HK-2 (cell line): Measurements from ENCODE around the gene PLA1A.
"Not testable (repeated sequence)": the region's sequence is repeated elsewhere in the genome, so short reads cannot be mapped to it uniquely, and the experiment has no call there.

ENCODE experiments used
- DNase-seq: peaks from one replicate; pipeline ENCODE4 v3.0.0-alpha.2; 2018; ENCODE audit not compliant: unreplicated experiment

The PLA1A gene

DNA sequence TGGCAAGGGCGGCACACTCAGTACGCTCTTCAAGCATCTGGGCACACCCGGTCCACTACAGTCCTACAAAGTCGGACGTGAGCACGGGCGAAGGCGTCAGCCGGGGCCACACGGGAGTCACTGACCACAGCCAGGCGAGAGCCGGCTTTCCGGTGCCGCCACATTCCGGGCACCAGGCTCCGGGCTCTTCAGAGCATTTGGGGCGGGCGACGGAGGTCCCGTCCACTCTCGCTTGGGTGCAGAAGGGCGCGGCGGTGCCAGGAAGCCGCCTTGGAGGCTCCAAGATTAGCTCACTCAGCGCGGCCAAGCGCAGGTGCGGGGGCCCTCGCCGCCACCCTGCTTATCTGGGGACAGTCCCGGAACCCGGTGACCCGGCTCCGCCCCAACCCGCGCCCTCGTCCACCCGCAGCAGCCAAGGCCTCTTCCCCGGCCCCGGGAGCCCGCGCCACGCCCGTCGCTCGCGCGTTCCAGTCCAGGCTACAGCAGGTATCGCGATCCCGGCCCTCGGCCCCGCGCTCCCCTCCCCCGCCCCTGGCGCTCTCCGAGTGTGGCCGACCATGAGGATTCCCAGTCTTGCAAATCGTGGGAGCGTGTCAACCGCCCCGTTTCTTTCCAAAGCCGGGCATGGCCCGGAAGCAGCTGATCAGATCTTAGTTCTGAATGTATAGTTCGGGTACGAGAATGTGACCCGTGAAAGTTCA is 18.2 kb upstream of the PLA1A start, which contains the start of gene ADPRH:
TSS of gene ADPRH (plus strand) at position 127 of the 701 bp plus-strand sequence. CDS start 2,678 bp downstream, outside the sequence.
- peak; percentile 90 for DNase-seq

GRCh38 chr3:119580067-119580760 is 17.5 kb upstream of the PLA1A start:
- DNase-seq, result no peak

- peak; percentile 60 for DNase-seq
Observed at GRCh38 chr3:119582178-119582577, 15.5 kb upstream of the PLA1A start.

DNA sequence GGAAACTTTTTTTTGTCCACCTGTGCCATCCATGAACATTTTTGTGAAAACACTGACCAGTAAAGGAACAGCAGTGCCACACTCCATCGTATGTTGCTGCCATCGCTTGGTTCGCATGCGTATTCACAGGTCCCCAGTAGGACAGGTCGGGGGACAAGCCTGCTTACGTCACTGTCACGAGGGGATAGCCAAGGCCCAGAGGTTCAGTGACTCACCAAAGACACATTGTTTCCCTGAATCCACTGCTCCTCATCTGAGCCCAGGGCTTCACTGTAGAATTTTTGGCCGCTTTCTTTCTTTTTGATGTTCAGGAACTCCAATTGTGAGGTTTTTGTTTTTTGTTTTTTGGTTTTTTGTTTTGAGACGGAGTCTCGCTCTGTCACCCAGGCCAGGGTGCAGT is 12.5 kb upstream of the PLA1A start:
- no peak for DNase-seq

GRCh38 chr3:119585856-119586570 is 11.7 kb upstream of the PLA1A start:
- DNase-seq, result no peak

DNA sequence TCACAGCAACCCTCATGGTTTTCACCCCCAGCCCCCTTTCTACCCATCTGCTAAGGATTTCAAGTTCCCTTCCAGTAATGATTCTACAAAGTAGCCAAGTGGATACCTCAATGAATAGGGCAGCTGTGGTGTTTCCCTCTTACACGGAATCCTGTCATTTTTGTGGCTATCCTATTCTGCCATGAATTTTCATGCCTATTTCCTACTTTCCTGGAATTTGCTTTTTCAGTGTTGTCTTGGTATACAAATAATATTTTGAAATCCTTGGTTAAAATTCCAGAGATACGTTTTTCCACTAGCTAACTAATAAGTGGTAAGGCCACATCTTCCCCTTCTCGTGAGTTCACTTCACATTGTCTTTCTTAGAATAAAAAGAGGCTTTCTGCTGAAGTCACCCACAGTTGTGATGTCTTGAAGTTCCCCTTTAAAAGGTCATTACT is 10.9 kb upstream of the PLA1A start:
- no peak for DNase-seq

DNA sequence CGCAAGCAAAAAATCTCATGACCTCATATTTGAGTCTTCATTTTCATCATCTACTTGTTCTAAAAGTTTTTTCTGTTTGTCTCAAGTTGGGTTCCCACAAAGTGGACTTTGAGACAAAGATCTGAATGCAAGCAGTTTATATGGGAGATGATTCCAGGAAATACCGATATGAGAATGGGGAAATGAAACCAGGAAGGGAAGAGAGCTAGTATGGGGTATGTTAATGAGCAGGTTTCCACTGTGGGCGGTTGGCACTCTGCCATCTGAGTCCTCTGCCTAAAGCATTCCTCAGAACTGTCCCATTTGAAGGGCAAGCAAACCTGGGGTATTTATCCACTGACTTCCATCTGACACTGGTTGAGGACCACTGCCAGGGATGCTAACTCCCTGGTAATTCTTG is 9.6 kb upstream of the PLA1A start:
- DNase-seq, result no peak

DNA sequence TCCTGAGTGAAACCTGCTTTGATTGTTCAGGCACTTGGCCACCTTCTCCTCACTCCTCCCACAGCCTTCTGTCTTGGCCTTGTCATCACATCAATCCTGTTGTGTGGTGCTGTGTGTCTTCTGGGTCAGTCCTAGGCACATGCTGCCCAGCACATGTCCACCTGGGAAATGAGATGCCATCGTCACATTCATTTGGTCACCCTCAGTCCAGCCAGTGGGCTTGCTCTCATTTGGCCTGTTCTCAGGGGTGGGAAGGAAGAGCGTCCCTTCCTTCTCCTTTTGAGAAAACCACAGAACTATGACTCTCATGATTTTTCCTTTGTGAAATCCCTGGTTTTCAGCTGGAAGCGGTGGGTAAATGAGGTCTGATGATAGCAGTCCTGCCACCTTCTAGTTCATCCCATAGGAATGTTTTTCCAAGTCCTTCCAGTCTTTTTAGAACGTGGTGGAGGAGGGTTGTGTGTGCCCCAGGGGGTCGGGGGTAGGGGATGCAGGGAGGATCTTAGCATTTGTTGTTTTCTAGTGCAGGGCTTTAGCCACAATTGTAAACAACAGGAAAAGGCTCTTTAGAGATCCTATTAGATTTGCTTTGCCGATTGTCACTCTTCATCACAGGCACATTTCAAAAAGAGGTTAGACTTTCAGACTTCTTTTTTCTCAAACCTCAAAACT is 8.4 kb upstream of the PLA1A start:
- DNase-seq, result no peak

DNA sequence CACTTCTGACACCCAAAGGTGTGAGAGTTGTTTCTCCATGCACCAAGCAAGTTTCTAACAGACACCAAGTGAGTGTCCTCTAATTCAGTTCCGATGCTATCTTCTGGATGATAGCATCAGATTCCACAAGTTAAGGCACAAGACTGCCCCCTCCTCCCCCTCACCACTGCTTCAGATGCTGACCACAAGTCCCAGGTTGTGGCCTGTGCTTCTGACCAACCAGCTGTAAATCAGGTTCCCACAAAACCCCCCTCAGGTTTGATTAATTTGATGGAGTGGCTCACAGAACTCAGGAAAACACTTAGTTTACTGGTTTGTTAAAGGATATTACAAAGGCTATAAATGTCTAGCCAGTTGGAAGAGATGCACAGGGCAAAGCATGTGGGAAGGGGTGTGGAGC is 7.0 kb upstream of the PLA1A start:
- DNase-seq, result no peak

DNA sequence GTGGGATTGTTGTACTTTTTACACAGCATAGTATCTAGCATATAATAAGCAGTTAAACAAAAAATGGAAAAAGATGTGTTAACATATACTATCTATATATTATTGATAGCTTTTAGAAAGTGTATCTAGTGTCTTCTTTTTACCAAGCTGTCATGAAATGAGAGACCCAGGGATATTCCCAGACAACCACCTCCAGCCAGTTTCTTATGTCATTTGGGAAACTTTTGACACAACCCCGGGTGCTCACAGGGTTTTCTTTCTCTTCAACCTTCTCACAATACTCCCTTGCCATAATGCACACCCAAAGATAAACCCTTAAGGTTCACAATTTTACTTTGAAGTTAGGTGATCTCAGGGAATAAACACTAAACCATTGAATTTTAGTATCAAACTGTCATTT is 4.8 kb upstream of the PLA1A start:
- no peak for DNase-seq

DNA sequence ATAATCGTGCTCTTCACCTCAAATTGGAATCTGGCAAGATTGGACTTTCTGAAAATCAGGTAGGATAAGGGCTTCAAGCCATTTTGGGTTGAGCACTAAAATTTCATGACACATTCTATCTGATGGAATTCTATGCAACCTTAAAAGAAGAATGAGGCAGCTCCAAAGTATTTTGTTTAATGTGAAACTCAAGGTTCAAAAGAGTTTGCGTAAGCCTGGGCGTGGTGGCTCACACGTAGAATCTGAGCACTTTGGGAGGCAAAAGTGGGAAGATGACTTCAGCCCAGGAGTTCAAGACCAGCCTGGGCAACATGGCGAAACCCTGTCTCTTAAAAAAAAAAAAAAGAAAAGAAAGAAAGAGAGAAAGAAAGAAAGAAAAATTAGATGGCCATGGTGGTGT is 3.6 kb upstream of the PLA1A start:
- DNase-seq, result no peak

GRCh38 chr3:119594929-119595328 is 2.8 kb upstream of the PLA1A start:
- not testable (repeated sequence) for DNase-seq

DNA sequence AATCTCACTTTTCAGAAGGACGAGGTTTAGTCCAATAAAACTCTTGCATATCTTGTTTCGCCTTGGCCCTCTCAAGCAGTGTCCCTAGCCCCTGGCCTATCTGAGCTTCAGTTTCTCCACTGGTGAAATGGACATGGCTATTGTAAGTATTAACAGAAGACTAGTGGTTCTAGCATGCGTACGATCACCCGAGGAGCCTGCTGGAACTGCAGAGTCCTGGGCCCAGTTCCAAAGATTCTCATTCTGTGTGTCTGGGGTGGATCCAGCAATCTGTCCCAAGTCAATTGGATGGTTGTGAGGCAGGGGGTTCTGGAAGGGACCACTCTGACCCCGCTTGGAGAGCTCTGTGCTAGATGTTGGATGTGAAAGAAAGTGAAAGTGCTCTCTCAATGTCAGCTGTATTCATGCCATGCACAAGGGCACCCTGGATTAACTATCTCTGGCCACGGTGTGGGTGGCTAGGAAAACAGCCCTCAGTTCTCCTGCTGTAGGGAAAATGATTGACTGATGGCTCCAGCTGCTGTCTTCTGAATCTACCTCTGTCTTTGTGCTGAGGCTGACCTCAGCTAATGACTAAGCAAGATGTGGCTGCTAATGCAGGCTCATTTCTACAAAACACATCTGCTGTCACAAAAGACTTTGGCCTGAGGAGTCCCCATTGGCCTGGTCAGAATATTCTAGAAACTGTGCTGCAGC is 1.9 kb upstream of the PLA1A start:
- no peak for DNase-seq

DNA sequence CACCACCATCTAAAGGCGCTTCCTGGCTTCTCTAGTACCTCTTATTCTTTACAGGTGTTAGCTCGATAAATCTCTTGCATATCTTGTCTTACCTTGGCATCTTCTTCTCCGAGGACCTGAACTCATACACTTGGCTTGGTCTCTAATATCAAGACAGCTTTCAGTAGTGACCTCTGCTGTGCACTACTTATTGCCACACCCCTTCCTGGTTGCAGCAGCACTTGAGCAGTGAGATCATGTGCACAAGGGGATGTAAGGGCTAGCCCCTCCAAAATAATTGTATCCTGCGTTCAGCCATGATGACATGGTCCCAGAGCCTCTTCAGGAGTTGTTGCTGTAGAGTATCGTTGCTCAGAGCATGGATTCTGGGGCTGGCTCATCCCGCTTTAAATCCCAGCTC is 1.3 kb upstream of the PLA1A start:
- no peak for DNase-seq

DNA sequence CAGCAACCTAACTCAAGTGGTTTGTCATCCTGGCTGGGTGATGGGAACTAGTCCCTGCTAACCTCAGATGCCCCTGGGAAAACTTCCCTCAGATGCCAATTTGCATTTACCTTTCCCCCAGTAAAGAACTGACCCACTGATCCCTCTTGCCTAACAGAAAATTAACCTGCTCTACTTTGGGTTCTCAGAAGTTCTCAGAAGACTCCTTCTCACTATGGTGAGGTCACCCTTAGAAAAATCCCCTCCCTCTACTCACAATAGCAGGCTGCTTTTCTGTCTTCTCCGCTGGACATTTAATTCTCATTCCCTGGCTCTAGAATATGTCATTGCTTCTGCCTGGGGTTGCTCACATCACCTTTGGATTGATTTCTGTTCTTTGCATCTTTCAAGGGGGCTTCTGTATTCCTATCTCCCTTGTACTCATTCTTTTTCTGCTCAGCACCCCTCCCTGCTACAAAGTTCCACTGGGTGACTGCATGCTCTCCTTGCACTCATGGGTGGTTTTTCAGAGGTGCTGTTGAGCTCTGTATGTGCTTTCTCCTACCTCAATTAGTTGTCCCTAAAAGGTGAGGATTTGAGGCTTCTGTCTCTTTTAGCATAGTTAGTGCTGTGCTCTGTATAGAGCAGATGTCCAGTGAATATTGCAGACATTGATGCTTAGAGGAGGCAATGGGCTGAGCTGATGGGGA is 869 bp downstream of the PLA1A start:
- no peak for DNase-seq

GRCh38 chr3:119599558-119600174 is 2.0 kb downstream of the PLA1A start:
- no peak for DNase-seq

DNA sequence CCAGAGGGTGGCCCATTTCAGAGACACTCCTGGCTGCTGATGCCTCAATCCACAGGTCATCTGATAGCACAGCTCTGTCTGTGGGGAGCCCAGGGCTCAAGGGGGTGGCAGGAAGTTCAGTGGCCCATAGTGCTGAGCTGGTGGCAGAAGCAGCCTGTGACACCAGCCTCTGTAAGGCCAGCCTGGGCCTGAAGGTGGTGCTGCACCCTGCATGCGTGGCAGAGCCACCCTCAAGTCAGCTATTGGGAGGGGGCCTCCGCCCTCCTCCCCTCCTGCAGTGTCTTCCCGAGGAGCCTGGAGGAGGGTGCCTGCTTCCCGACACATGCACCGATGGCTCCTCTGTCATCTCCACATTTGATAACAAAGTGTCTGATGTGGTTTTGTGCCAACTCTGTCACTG is 3.0 kb downstream of the PLA1A start:
- no peak for DNase-seq

- no peak for DNase-seq
Observed at GRCh38 chr3:119601154-119601553, 3.5 kb downstream of the PLA1A start.

DNA sequence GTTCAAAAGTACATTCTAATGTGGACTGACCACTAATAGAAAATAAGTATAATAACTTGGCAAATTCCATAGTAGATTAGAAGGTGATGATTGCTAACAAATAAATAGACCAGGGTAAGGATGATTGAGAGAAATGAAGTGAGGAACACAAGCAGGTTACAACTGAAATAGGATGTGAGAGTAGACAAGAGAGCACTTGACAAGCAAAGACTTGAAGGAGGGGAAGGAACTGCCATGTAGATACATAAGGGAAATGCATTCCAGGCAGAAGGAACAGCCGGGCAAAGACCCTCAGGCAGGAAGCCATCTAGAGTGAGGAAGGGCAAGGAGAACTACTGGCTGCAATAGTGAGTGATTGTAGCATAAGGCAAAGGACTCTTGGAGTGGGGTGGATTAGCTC is 5.0 kb downstream of the PLA1A start:
- no peak for DNase-seq

GRCh38 chr3:119604878-119605277 is 7.2 kb downstream of the PLA1A start:
- DNase-seq, result no peak
